A673 (cell line): Measurements from ENCODE around the gene ARID5B.

ENCODE experiments used
- CTCF ChIP-seq: fragments of 300-800, 200-600 bp; sonication (generic); conservative IDR thresholded peaks from 2 replicates; pipeline ENCODE4 v1.5.1; 2017; ENCODE audit warnings: low read depth, mild to moderate bottlenecking, antibody characterized with exemption, low read length, moderate library complexity, mixed read lengths
- EZH2 ChIP-seq: fragments of 200-600 bp; sonication (generic); IDR thresholded peaks from 2 replicates; pipeline ENCODE4 v1.6.1; 2017; ENCODE audit warnings: borderline replicate concordance, low read depth, mild to moderate bottlenecking, mixed read lengths, antibody characterized with exemption, low read length; ENCODE audit not compliant: poor library complexity, severe bottlenecking

GRCh38 chr10:61978965-61979364, 77.5 kb downstream of the ARID5B start:
- TF ChIP-seq CTCF (peak; percentile 43), EZH2 (no peak)
